ENCODE measurements around the gene ZNF407.

The ZNF407 gene

GRCh38 chr18:74873629-74874028 lies 276.0 kb downstream of the ZNF407 start:
- CTCF ChIA-PET: no interaction called here
- TF ChIP-seq CTCF (conservative IDR thresholded peaks at IDR 0.05; ENCODE audit: low read depth): no peak
- H3K27ac ChIP-seq: no peak overlapping the region
- DNase-seq (ENCODE audit: low spot score): no peak
- POLR2A ChIA-PET (ENCODE audit: low non-redundant PET): no interaction called here

- no peak for TF ChIP-seq CTCF (conservative IDR thresholded peaks at IDR 0.05; ENCODE audit: low read depth)
- ChIA-PET CTCF (no interaction called here), POLR2A (ENCODE audit: low non-redundant PET) (no interaction called here)
- no peak for DNase-seq (ENCODE audit: low spot score)
- no peak overlapping the region for H3K27ac ChIP-seq
Observed at GRCh38 chr18:74874351-74874750, 276.7 kb downstream of the ZNF407 start.

GRCh38 chr18:74876630-74877243 lies 279.1 kb downstream of the ZNF407 start:
- no peak for TF ChIP-seq CTCF (conservative IDR thresholded peaks at IDR 0.05; ENCODE audit: low read depth)
- DNase-seq (ENCODE audit: low spot score): no peak
- POLR2A ChIA-PET (ENCODE audit: low non-redundant PET): no interaction called here
- CTCF ChIA-PET: no interaction called here
- H3K27ac ChIP-seq: no peak overlapping the region

GRCh38 chr18:74878267-74878666 lies 280.6 kb downstream of the ZNF407 start:
- no peak overlapping the region for H3K27ac ChIP-seq
- POLR2A ChIA-PET (ENCODE audit: low non-redundant PET): no interaction called here
- DNase-seq (ENCODE audit: low spot score): no peak
- CTCF ChIA-PET: interaction anchor here (0.7 kb wide), 1 partner anchor 593 kb away, joined by 5 read pairs; no protein-coding TSS in a partner anchor
- no peak for TF ChIP-seq CTCF (conservative IDR thresholded peaks at IDR 0.05; ENCODE audit: low read depth)

GRCh38 chr18:74880706-74881278 lies 283.1 kb downstream of the ZNF407 start:
- ChIA-PET CTCF (no interaction called here), POLR2A (ENCODE audit: low non-redundant PET) (no interaction called here)
- no peak for TF ChIP-seq CTCF (conservative IDR thresholded peaks at IDR 0.05; ENCODE audit: low read depth)
- no peak for DNase-seq (ENCODE audit: low spot score)
- no peak overlapping the region for H3K27ac ChIP-seq

- no peak for TF ChIP-seq CTCF (conservative IDR thresholded peaks at IDR 0.05; ENCODE audit: low read depth)
- CTCF ChIA-PET: no interaction called here
- POLR2A ChIA-PET (ENCODE audit: low non-redundant PET): no interaction called here
Observed at GRCh38 chr18:74892066-74892627, 294.5 kb downstream of the ZNF407 start.

More at GRCh38 chr18:74892066-74892627, 294.5 kb downstream of the ZNF407 start:
- no peak for DNase-seq (ENCODE audit: low spot score)
- H3K27ac ChIP-seq: no peak overlapping the region
